ENCODE results near the gene APOBEC3F.
"Not testable (repeated sequence)": the region's sequence is repeated elsewhere in the genome, so short reads cannot be mapped to it uniquely, and the experiment has no call there.

The APOBEC3F gene

DNA sequence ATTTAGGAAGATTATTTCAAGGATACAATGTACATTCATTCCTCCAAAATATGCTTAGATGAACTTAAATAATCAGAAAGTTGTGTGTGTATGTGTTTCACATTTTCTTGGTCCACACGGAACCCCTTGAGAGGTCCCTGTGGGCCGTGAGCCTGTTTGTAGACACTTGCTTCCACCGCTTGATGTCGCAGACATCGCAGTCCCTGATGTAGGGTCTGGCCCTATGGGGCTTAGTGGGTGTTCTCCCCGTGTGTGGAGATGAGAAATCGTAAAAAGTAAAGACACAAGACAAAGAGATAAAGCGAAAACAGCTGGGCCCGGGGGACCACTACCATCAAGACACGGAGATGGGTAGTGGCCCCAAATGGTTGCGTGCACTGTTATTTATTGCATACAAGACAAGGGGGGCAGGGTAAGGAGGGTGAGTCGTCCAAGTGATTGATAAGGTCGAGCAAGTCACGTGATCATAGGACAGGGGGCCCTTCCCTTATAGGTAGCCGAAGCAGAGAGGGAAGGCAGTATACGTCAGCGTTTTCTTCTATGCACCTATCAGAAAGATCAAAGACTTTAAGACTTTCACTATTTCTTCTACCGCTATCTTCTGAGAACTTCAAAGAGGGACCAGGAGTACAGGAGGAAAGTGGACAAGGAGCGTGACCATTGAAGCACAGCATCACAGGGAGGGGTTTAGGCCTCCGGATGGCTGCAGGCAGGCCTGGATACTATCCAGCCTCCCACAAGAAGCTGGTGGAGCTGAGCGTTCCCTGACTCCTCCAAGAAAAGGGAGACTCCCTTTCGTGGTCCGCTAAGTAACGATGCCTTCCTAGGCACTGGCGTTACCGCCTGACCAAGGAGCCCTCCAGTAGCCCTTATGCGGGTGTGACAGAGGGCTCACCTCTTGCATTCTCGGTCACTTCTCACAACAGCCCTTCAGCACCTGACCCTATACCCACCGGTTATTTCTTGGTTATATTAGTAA lies 27.8 kb upstream of the APOBEC3F start:
- no peak for TF ChIP-seq EZH2phosphoT487 (conservative IDR thresholded peaks at IDR 0.05; ENCODE audit: low read length)
- TF ChIP-seq, protein P1, sequence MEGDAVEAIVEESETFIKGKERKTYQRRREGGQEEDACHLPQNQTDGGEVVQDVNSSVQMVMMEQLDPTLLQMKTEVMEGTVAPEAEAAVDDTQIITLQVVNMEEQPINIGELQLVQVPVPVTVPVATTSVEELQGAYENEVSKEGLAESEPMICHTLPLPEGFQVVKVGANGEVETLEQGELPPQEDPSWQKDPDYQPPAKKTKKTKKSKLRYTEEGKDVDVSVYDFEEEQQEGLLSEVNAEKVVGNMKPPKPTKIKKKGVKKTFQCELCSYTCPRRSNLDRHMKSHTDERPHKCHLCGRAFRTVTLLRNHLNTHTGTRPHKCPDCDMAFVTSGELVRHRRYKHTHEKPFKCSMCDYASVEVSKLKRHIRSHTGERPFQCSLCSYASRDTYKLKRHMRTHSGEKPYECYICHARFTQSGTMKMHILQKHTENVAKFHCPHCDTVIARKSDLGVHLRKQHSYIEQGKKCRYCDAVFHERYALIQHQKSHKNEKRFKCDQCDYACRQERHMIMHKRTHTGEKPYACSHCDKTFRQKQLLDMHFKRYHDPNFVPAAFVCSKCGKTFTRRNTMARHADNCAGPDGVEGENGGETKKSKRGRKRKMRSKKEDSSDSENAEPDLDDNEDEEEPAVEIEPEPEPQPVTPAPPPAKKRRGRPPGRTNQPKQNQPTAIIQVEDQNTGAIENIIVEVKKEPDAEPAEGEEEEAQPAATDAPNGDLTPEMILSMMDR (IDR thresholded peaks at IDR 0.05; ENCODE audit: insufficient read depth, low read length, poor library complexity, severe bottlenecking), result no peak
- H3K9ac ChIP-seq (ENCODE audit: low read length), result no peak overlapping the region
- H2AFZ ChIP-seq (ENCODE audit: low read depth, low read length, severe bottlenecking), result no peak overlapping the region
- no peaks in the 10 kb centered on the region for H3K9me2 ChIP-seq (replicated peaks; ENCODE audit: insufficient read depth, low read length)
- no peaks in the 10 kb centered on the region for H3K9me3 ChIP-seq (ENCODE audit: insufficient read depth, low read length)
- no peaks in the 10 kb centered on the region for H3F3A ChIP-seq (ENCODE audit: insufficient read depth)
- H3K79me2 ChIP-seq (ENCODE audit: insufficient read depth, low read length), result peaks cover 14% of the 10 kb centered on the region
- no peak overlapping the region for H3K27ac ChIP-seq (ENCODE audit: low read depth, low read length)
- H3K4me3 ChIP-seq (ENCODE audit: insufficient read depth, low read length, poor library complexity, severe bottlenecking), result no peak overlapping the region
- no peaks in the 10 kb centered on the region for H3K36me3 ChIP-seq (ENCODE audit: low read length)
- H3K4me2 ChIP-seq (ENCODE audit: low read depth, low read length, poor library complexity, severe bottlenecking), result no peak overlapping the region
- H3K27me3 ChIP-seq (ENCODE audit: low read length), result no peaks in the 10 kb centered on the region
- H4K20me1 ChIP-seq (ENCODE audit: low read depth, low read length), result no peaks in the 10 kb centered on the region

DNA sequence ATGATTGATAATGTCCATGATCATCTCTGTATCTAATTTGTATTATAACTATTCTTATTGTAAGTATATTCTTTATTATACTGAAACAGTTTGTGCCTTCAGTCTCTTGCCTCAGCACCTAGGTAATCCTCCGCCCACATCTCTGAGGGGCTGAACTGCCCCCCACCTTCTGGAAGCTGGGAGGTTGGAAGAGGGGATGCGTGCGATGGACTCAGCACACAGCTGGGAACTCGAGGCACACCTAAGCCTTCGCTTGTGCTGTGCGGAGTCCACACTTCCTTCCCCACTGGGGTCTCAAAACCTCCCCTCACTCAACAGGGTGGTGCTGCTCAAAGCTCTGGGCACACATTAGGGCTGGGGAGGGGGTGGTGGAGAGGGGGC lies 27.1 kb upstream of the APOBEC3F start:
- peak overlapping the region; percentile 77 for H3K4me3 ChIP-seq (ENCODE audit: insufficient read depth, low read length, poor library complexity, severe bottlenecking)
- not testable (repeated sequence) for H3K9me2 ChIP-seq (replicated peaks; ENCODE audit: insufficient read depth, low read length); H4K20me1 ChIP-seq (ENCODE audit: low read depth, low read length); H3K27me3 ChIP-seq (ENCODE audit: low read length); H3F3A ChIP-seq (ENCODE audit: insufficient read depth); H3K36me3 ChIP-seq (ENCODE audit: low read length); H3K9me3 ChIP-seq (ENCODE audit: insufficient read depth, low read length)
- H3K4me2 ChIP-seq (ENCODE audit: low read depth, low read length, poor library complexity, severe bottlenecking), result peak overlapping the region; percentile 80
- peaks cover 14% of the 10 kb centered on the region for H3K79me2 ChIP-seq (ENCODE audit: insufficient read depth, low read length)
- H3K27ac ChIP-seq (ENCODE audit: low read depth, low read length), result peak overlapping the region; percentile 62
- peak overlapping the region; percentile 23 for H2AFZ ChIP-seq (ENCODE audit: low read depth, low read length, severe bottlenecking)
- H3K9ac ChIP-seq (ENCODE audit: low read length), result peak overlapping the region; percentile 84

DNA sequence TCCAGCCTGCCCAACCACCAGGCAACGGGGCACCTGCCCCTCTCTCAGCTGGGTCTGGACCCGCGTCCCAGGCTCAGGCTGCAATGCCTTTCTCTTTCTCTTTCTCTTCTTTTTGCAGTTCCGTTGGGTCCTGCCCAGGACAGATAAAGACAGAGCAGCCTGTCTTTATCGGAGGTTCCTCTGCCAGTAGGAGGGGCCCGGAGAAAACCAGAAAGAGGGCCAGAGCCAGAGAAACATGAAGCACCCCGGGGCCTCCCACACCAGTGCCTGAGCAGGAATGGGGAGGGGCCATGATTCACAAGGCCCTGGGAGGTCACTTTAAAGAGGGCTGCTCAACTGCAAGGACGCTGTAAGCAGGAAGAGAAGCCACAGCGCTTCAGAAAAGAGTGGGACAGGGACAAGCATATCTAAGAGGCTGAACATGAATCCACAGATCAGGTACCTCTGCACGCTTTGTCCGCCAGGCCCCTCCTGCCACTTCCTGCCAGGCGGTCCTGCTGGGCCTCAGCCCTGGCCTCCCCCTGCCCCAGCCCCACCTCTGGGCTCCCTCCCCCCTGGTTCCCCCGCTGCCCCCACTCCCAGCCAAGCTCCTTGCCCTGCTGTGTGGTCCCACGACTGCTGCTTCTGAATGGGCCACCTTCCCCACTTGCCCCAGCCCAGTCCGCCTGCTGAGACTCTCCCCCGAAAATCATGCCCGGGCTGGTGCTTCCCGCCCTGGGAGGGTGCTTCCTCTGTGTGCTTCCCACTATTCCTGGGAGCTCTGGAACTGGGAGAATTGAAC lies 26.5 kb upstream of the APOBEC3F start, which contains the start of gene APOBEC3C:
Gene APOBEC3C (plus strand): TSS at position 316 of the 781 bp plus-strand sequence. CDS start 106 bp downstream, at position 422.
- Histone ChIP-seq H4K20me1 (ENCODE audit: low read depth, low read length) (no peaks in the 10 kb centered on the region), H3K4me2 (ENCODE audit: low read depth, low read length, poor library complexity, severe bottlenecking) (peak within 1 kb of the TSS; percentile 80), H3K36me3 (ENCODE audit: low read length) (no peaks in the 10 kb centered on the region), H2AFZ (ENCODE audit: low read depth, low read length, severe bottlenecking) (peak within 1 kb of the TSS; percentile 23), H3K9ac (ENCODE audit: low read length) (peak within 1 kb of the TSS; percentile 84), H3K27ac (ENCODE audit: low read depth, low read length) (peak within 1 kb of the TSS; percentile 62), H3K9me2 (replicated peaks; ENCODE audit: insufficient read depth, low read length) (no peaks in the 10 kb centered on the region), H3K79me2 (ENCODE audit: insufficient read depth, low read length) (peaks cover 14% of the 10 kb centered on the region), H3F3A (ENCODE audit: insufficient read depth) (peaks cover 4% of the 10 kb centered on the region), H3K27me3 (ENCODE audit: low read length) (no peaks in the 10 kb centered on the region), H3K4me3 (ENCODE audit: insufficient read depth, low read length, poor library complexity, severe bottlenecking) (peak within 1 kb of the TSS; percentile 77), H3K9me3 (ENCODE audit: insufficient read depth, low read length) (no peaks in the 10 kb centered on the region)
- TF ChIP-seq EZH2phosphoT487 (conservative IDR thresholded peaks at IDR 0.05; ENCODE audit: low read length), result no peak
- TF ChIP-seq, protein P1 (IDR thresholded peaks at IDR 0.05; ENCODE audit: insufficient read depth, low read length, poor library complexity, severe bottlenecking), result peak; percentile 15

DNA sequence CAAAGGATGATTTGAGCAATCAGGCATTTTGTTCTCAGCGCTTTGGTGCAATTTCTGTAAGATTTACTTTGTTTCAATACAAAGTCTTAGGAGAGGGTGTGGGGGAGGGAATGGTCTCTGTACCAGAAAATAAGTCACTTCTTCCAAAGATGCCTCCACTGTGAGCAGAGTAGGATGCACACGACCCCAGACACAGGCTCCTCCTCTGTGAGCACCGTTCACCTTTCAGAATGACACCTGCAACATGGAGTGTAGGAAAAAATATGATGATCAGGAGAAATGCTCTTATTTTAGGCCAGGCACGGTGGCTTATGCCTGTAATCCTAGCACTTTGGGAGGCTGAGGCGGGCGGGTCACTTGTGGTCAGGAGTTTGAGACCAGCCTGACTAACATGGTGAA lies 25.9 kb upstream of the APOBEC3F start:
- not testable (repeated sequence) for H3F3A ChIP-seq (ENCODE audit: insufficient read depth); H3K36me3 ChIP-seq (ENCODE audit: low read length); H3K9me2 ChIP-seq (replicated peaks; ENCODE audit: insufficient read depth, low read length); H3K9me3 ChIP-seq (ENCODE audit: insufficient read depth, low read length); H3K27me3 ChIP-seq (ENCODE audit: low read length); H4K20me1 ChIP-seq (ENCODE audit: low read depth, low read length)
- Histone ChIP-seq H3K9ac (ENCODE audit: low read length) (peak overlapping the region; percentile 84), H3K27ac (ENCODE audit: low read depth, low read length) (peak overlapping the region; percentile 62), H3K4me2 (ENCODE audit: low read depth, low read length, poor library complexity, severe bottlenecking) (peak overlapping the region; percentile 80), H3K4me3 (ENCODE audit: insufficient read depth, low read length, poor library complexity, severe bottlenecking) (peak overlapping the region; percentile 77), H3K79me2 (ENCODE audit: insufficient read depth, low read length) (peaks cover 14% of the 10 kb centered on the region), H2AFZ (ENCODE audit: low read depth, low read length, severe bottlenecking) (peak overlapping the region; percentile 23)
